MCF 10A (cell line): ENCODE data around the gene COMMD4. TPM values are rescaled to one million over a fixed set of nuclear protein-coding genes. Genes with fewer than 3 reads are reported as not detected.
"Not testable (repeated sequence)": the region's sequence is repeated elsewhere in the genome, so short reads cannot be mapped to it uniquely, and the experiment has no call there.

Experiments used
- BruUV-seq: library from RNA; stranded (reverse); fragments of 400-500 nt; replicated peaks from 2 replicates; lab custom pipeline; 2021; lab: Mats Ljungman, UMichigan
- CTCF ChIA-PET: fragments of 300-600 bp; sonication (Branson Sonifier 250); formaldehyde crosslinking; extraction: SDS; loops from one replicate; lab custom pipeline; 2021; ENCODE audit warnings: antibody characterized with exemption, inconsistent platforms; lab: Yijun Ruan, JAX
- POLR2A ChIA-PET: fragments of 300-600, 350-650 bp; sonication (Branson Sonifier 250); formaldehyde crosslinking; extraction: SDS; loops from one replicate; lab custom pipeline; 2020; ENCODE audit warnings: antibody characterized with exemption, inconsistent platforms; lab: Yijun Ruan, JAX
- DNase-seq: peaks from one replicate; pipeline ENCODE4 v3.0.0-alpha.2; 2018; ENCODE audit not compliant: unreplicated experiment
- H3K27ac Mint-ChIP-seq: one replicate; pipeline ENCODE4 v1.8.0; 2022; ENCODE audit warnings: mild to moderate bottlenecking, low read depth, mixed read lengths; ENCODE audit not compliant: unreplicated experiment
- H3K27me3 Mint-ChIP-seq: one replicate; pipeline ENCODE4 v1.8.0; 2022; ENCODE audit warnings: mixed read lengths; ENCODE audit not compliant: insufficient read depth, unreplicated experiment
- H3K36me3 Mint-ChIP-seq: one replicate; pipeline ENCODE4 v1.8.0; 2022; ENCODE audit warnings: mild to moderate bottlenecking, moderate library complexity, mixed read lengths; ENCODE audit not compliant: insufficient read depth, unreplicated experiment
- H3K4me1 Mint-ChIP-seq: one replicate; pipeline ENCODE4 v1.8.0; 2022; ENCODE audit warnings: mixed read lengths; ENCODE audit not compliant: insufficient read depth, unreplicated experiment
- H3K4me3 Mint-ChIP-seq: one replicate; pipeline ENCODE4 v1.8.0; 2022; ENCODE audit warnings: mild to moderate bottlenecking, moderate library complexity, mixed read lengths; ENCODE audit not compliant: unreplicated experiment
- H3K9me3 Mint-ChIP-seq: one replicate; pipeline ENCODE4 v1.8.0; 2022; ENCODE audit warnings: mixed read lengths; ENCODE audit not compliant: unreplicated experiment
- intact Hi-C: fragments of 100-400 bp; cut with micrococcal nuclease; formaldehyde crosslinking; loops from 2 replicates; pipeline ENCODE4 v1.14.1; 2022
- total RNA-seq: library from RNA; stranded (reverse); gene quantifications from 2 replicates; pipeline ENCODE4 v1.2.3, GENCODE V29; 2022
- TF ChIP-seq, protein P1 (sequence below): fragments of 200-600 bp; IDR thresholded peaks from one replicate; pipeline ENCODE4 v1.8.0; 2022; ENCODE audit warnings: antibody characterized with exemption, mild to moderate bottlenecking; ENCODE audit not compliant: unreplicated experiment

Gene COMMD4
- total RNA-seq, 1 experiment from 2014 or later, result 47.3 TPM

DNA sequence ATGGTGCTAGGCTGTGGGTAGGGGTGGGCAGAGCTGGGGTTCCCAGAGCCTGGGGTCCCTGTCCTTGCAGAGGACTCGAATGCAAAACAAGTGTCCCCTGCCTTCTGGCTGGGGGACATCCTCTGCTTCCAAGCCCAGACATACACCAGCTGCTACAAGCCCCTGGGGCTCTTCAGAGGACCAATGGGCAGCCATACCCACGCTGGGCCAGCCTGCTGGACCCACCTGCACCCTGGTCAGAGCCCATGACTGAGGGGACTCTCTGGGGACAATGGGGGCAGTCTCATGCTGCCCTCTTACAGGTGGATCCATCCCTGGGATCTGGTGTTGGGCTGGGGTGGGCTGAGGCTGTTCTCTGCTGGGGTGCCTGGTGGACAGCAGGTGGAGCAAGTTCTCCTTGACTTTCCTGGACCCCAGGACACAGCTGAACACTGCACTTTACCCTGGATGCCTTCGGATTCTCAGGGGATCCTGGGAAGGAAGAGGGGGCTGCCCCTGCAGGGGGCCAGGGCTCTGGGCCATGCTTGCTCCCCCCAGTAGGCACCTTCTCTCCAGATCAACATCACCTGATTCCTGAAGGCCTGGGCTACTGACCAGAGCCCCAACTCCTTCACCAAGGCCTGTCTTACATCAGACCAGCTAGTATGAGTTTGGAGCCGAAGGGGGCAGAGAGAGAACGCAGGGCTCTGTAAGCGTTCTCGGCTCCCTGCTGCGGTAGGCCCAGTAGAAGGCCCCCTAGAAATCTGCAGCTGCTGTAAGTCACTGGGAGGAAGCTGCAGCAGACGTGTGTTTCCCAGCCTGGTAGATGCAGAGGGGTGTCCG is 7.2 kb upstream of the COMMD4 start:
- CTCF ChIA-PET, result no interaction called here
- no peaks in the 10 kb centered on the region for H3K9me3 Mint-ChIP-seq
- intact Hi-C loops, result no loop called here
- no peak for DNase-seq
- H3K27me3 Mint-ChIP-seq, result no peaks in the 10 kb centered on the region
- BruUV-seq, result no TSS peak
- H3K27ac Mint-ChIP-seq, result no peak overlapping the region
- H3K4me1 Mint-ChIP-seq, result peaks cover 4% of the 10 kb centered on the region
- H3K4me3 Mint-ChIP-seq, result no peak overlapping the region
- POLR2A ChIA-PET, result interaction anchor here (0.6 kb wide), 1 partner anchor 305 kb away, joined by 3 read pairs; no protein-coding TSS in a partner anchor
- TF ChIP-seq, protein P1, sequence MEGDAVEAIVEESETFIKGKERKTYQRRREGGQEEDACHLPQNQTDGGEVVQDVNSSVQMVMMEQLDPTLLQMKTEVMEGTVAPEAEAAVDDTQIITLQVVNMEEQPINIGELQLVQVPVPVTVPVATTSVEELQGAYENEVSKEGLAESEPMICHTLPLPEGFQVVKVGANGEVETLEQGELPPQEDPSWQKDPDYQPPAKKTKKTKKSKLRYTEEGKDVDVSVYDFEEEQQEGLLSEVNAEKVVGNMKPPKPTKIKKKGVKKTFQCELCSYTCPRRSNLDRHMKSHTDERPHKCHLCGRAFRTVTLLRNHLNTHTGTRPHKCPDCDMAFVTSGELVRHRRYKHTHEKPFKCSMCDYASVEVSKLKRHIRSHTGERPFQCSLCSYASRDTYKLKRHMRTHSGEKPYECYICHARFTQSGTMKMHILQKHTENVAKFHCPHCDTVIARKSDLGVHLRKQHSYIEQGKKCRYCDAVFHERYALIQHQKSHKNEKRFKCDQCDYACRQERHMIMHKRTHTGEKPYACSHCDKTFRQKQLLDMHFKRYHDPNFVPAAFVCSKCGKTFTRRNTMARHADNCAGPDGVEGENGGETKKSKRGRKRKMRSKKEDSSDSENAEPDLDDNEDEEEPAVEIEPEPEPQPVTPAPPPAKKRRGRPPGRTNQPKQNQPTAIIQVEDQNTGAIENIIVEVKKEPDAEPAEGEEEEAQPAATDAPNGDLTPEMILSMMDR, result no peak
- H3K36me3 Mint-ChIP-seq, result peaks cover 6% of the 10 kb centered on the region

DNA sequence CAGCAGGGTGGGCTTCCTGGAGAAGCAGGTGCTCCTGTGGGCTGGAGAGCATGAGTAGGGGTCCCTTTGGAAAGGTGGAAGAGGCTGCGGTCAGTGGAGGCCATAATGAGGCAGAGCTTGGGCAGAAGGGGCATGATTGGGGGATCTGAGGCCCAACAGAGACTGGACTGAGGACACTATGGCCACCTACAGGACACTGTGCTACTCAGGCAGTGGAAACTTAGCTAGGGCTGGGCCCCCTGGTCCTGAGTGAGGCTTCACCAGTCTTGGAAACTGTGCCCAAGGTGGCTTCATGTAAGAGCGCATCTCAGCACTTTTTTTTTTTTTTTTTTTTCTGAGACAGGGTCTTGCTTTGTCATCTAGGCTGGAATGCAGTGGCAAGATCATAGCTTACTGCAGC is 6.3 kb upstream of the COMMD4 start:
- CTCF ChIA-PET, result no interaction called here
- Mint-ChIP-seq H3K27ac (no peak overlapping the region), H3K4me3 (no peak overlapping the region), H3K9me3 (no peaks in the 10 kb centered on the region), H3K4me1 (peaks cover 4% of the 10 kb centered on the region), H3K27me3 (no peaks in the 10 kb centered on the region), H3K36me3 (no peaks in the 10 kb centered on the region)
- no peak for DNase-seq
- BruUV-seq, result no TSS peak
- POLR2A ChIA-PET, result interaction anchor here (0.6 kb wide), 1 partner anchor 304 kb away, joined by 3 read pairs; no protein-coding TSS in a partner anchor
- intact Hi-C loops, result no loop called here
- TF ChIP-seq, protein P1, result no peak

DNA sequence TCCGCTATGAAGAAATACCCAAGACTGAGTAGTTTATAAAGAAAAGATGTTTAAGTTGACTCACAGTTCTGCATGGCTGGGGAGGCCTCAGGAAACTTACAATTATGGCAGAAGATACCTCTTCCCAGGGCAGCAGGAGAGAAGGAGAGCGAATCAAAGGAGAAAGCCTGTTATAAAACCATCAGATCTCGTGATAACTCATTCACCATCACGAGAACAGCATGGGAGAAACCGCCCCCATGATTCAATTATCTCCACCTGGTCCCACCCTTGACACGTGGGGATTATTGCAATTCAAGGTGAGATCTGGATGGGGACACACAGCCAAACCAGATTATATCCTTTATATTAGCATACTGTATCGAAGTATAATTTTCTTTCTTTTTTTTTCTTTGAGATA is 3.8 kb upstream of the COMMD4 start:
- DNase-seq, H3K36me3 Mint-ChIP-seq, intact Hi-C loops, H3K4me3 Mint-ChIP-seq, POLR2A ChIA-PET, H3K9me3 Mint-ChIP-seq, H3K4me1 Mint-ChIP-seq, BruUV-seq, H3K27ac Mint-ChIP-seq, H3K27me3 Mint-ChIP-seq: not testable (repeated sequence)
- CTCF ChIA-PET, result interaction anchor here (0.6 kb wide), 1 partner anchor 465 kb away, joined by 3 read pairs; no protein-coding TSS in a partner anchor

DNA sequence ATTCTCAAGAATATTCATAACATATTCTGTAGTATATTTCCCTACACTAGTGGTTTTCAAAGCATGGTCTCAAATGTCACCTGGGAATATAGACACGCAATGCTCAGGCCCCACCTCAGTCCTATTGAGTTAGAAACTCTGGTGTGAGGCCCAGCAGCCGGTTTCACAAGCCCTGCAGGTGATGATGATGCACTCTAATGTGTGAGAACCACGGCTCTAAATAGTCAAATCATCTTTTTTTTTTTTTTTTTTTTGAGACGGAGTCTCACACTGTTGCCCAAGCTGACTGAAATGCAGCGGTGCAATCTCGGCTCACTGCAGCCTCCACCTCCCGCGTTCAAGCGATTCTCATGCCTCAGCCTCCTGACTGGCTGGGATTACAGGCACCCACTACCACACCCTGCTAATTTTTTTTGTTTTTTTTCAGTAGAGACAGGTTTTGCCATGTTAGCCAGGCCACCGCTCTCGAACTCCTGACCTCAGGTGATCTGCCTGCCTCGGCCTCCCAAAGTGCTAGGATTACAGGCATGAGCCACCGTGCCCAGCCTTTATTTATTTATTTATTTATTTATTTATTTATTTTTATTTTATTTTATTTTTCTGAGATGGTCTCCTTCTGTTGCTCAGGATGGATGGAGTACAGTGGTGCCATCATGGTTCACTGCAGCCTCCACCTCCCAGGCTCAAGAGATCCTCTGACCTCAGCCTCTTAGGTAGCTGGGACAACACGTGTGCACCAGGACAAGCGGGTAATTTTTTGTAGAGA is 2.0 kb upstream of the COMMD4 start:
- H3K4me1 Mint-ChIP-seq, DNase-seq, H3K27ac Mint-ChIP-seq, BruUV-seq, H3K9me3 Mint-ChIP-seq, intact Hi-C loops, H3K4me3 Mint-ChIP-seq, H3K36me3 Mint-ChIP-seq, H3K27me3 Mint-ChIP-seq: not testable (repeated sequence)
- CTCF ChIA-PET, result interaction anchor here (0.6 to 1.0 kb wide), 3 partner anchors 348 to 562 kb away, joined by 3 read pairs; no protein-coding TSS in a partner anchor
- POLR2A ChIA-PET, result interaction anchor here (1.6 kb wide), 1 partner anchor 14 kb away, joined by 15 read pairs; the partner anchor contains the start of gene NEIL1
